ENCODE results near the gene NAA15. TPM values are rescaled to one million over a fixed set of nuclear protein-coding genes. Genes with fewer than 3 reads are reported as not detected.
"Not testable (repeated sequence)": the region's sequence is repeated elsewhere in the genome, so short reads cannot be mapped to it uniquely, and the experiment has no call there.

NAA15 gene
- polyA plus RNA-seq, 1 donor, result 25.9 TPM

- DNase-seq, result no peak
These were observed 66.3 kb downstream of the NAA15 start for GRCh38 chr4:139367421-139368090.

GRCh38 chr4:139368998-139369397 lies 67.7 kb downstream of the NAA15 start:
- DNase-seq, result no peak

GRCh38 chr4:139374251-139374650 lies 72.9 kb downstream of the NAA15 start:
- no peak for DNase-seq

GRCh38 chr4:139386421-139386820 lies 85.1 kb downstream of the NAA15 start:
- no peak for DNase-seq

- no peak for DNase-seq
These were observed 87.8 kb downstream of the NAA15 start for GRCh38 chr4:139389102-139389501.

GRCh38 chr4:139389991-139390390 lies 88.7 kb downstream of the NAA15 start:
- DNase-seq, result no peak

GRCh38 chr4:139391731-139392130 lies 90.4 kb downstream of the NAA15 start:
- DNase-seq, result no peak

GRCh38 chr4:139392797-139393196 lies 91.5 kb downstream of the NAA15 start:
- no peak for DNase-seq

- no peak for DNase-seq
These were observed 100.1 kb downstream of the NAA15 start for GRCh38 chr4:139401368-139401767.

GRCh38 chr4:139402436-139402835 lies 101.1 kb downstream of the NAA15 start:
- no peak for DNase-seq

GRCh38 chr4:139403462-139403861 lies 102.2 kb downstream of the NAA15 start:
- DNase-seq, result no peak

- DNase-seq, result no peak
These were observed 109.0 kb downstream of the NAA15 start for GRCh38 chr4:139410312-139410711.

GRCh38 chr4:139414671-139415210 lies 113.4 kb downstream of the NAA15 start:
- DNase-seq, result not testable (repeated sequence)

- DNase-seq, result peak; percentile 13
These were observed 114.9 kb downstream of the NAA15 start for GRCh38 chr4:139416073-139416673.

- DNase-seq, result peak; percentile 35
These were observed 118.1 kb downstream of the NAA15 start for GRCh38 chr4:139419388-139419914.

- DNase-seq, result no peak
These were observed 119.3 kb downstream of the NAA15 start for GRCh38 chr4:139420652-139421051.

- DNase-seq, result no peak
These were observed 134.8 kb downstream of the NAA15 start for GRCh38 chr4:139436122-139436521.

GRCh38 chr4:139438141-139438540 lies 136.8 kb downstream of the NAA15 start:
- no peak for DNase-seq

- no peak for DNase-seq
These were observed 139.7 kb downstream of the NAA15 start for GRCh38 chr4:139441029-139441428.

- no peak for DNase-seq
These were observed 142.4 kb downstream of the NAA15 start for GRCh38 chr4:139443661-139444060.

- DNase-seq, result not testable (repeated sequence)
These were observed 143.6 kb downstream of the NAA15 start for GRCh38 chr4:139444881-139445280.

GRCh38 chr4:139447078-139447477 lies 145.8 kb downstream of the NAA15 start:
- not testable (repeated sequence) for DNase-seq

GRCh38 chr4:139450586-139450985 lies 149.3 kb downstream of the NAA15 start:
- DNase-seq, result no peak

GRCh38 chr4:139451997-139452396 lies 150.7 kb downstream of the NAA15 start:
- no peak for DNase-seq

Data from hindlimb muscle (tissue), 1 donor.